ENCODE data around the gene FBXL19.

Gene FBXL19

GRCh38 chr16:30896889-30897733, 26.3 kb upstream of the FBXL19 start (continued):
- no peak for TF ChIP-seq HIC1 (tag by site-specific recombination; IDR thresholded peaks at IDR 0.05)
- no peak for TF ChIP-seq ZSCAN23 (tag by site-specific recombination; IDR thresholded peaks at IDR 0.05)
- TF ChIP-seq INSM2 (tag by site-specific recombination; IDR thresholded peaks at IDR 0.05) = no peak
- no peak for TF ChIP-seq GLI2 (tag by site-specific recombination; IDR thresholded peaks at IDR 0.05; ENCODE audit: borderline replicate concordance, low read depth)
- no peak for TF ChIP-seq ZNF202 (tag by site-specific recombination; IDR thresholded peaks at IDR 0.05; ENCODE audit: borderline replicate concordance)
- TF ChIP-seq ZNF596 (tag by site-specific recombination; IDR thresholded peaks at IDR 0.05) = no peak
- no peak for TF ChIP-seq ZNF645 (tag by site-specific recombination; IDR thresholded peaks at IDR 0.05)
- 0 out of 2 replicates have a peak, but pooled peaks have one; percentile 42 for TF ChIP-seq PRDM1 (tag by site-specific recombination; IDR thresholded peaks at IDR 0.05)
- no peak for TF ChIP-seq REPIN1 (tag by site-specific recombination; IDR thresholded peaks at IDR 0.05; ENCODE audit: low read depth)
- no peak for TF ChIP-seq HOXC10 (CRISPR knock-in tag; IDR thresholded peaks at IDR 0.05)
- TF ChIP-seq ZNF747 (tag by site-specific recombination; IDR thresholded peaks at IDR 0.05) = no peak
- TF ChIP-seq ZNF2 (tag by site-specific recombination; IDR thresholded peaks at IDR 0.05) = no peak
- TF ChIP-seq HOXA7 (CRISPR knock-in tag; IDR thresholded peaks at IDR 0.05; ENCODE audit: borderline replicate concordance) = no peak
- TF ChIP-seq ZNF335 (tag by site-specific recombination; conservative IDR thresholded peaks at IDR 0.05) = peak; percentile 58
- no peak for TF ChIP-seq YY2 (tag by site-specific recombination; IDR thresholded peaks at IDR 0.05)
- TF ChIP-seq ZNF510 (tag by site-specific recombination; IDR thresholded peaks at IDR 0.05; ENCODE audit: insufficient replicate concordance) = no peak
- TF ChIP-seq KLF7 (tag by site-specific recombination; IDR thresholded peaks at IDR 0.05; ENCODE audit: borderline replicate concordance) = 0 out of 2 replicates have a peak, but pooled peaks have one; percentile 3
- TF ChIP-seq ZNF560 (tag by site-specific recombination; IDR thresholded peaks at IDR 0.05; ENCODE audit: borderline replicate concordance) = no peak
- TF ChIP-seq ZNF146 (tag by site-specific recombination; IDR thresholded peaks at IDR 0.05) = no peak
- no peak for TF ChIP-seq ZNF530 (tag by site-specific recombination; IDR thresholded peaks at IDR 0.05; ENCODE audit: low read depth)
- no peak for TF ChIP-seq FEZF1 (tag by site-specific recombination; IDR thresholded peaks at IDR 0.05)
- TF ChIP-seq PBX3 (CRISPR knock-in tag; IDR thresholded peaks at IDR 0.05) = no peak
- no peak for TF ChIP-seq RBAK (tag by site-specific recombination; IDR thresholded peaks at IDR 0.05)
- TF ChIP-seq HOXD13 (CRISPR knock-in tag; IDR thresholded peaks at IDR 0.05; ENCODE audit: borderline replicate concordance) = no peak
- TF ChIP-seq ZNF677 (tag by site-specific recombination; IDR thresholded peaks at IDR 0.05) = no peak
- TF ChIP-seq TRIM28 (IDR thresholded peaks at IDR 0.05; ENCODE audit: borderline replicate concordance, low read length) = 0 out of 2 replicates have a peak, but pooled peaks have one; percentile 16
- TF ChIP-seq ZNF18 (tag by site-specific recombination; IDR thresholded peaks at IDR 0.05) = no peak
- TF ChIP-seq ZNF248 (tag by site-specific recombination; IDR thresholded peaks at IDR 0.05) = no peak
- peak; percentile 94 for TF ChIP-seq SCRT1 (tag by site-specific recombination; IDR thresholded peaks at IDR 0.05; ENCODE audit: borderline replicate concordance)
- peak; percentile 86 for TF ChIP-seq SP3 (tag by site-specific recombination; IDR thresholded peaks at IDR 0.05)
